HG02981 (cell line): Measurements from ENCODE around the gene ADARB2.

Experiments
- ATAC-seq: cut with Tn5 transposase; IDR thresholded peaks from one replicate; pipeline ENCODE4 v1.9.1; 2021; ENCODE audit warnings: mild to moderate bottlenecking, moderate library complexity; ENCODE audit not compliant: unreplicated experiment

Gene ADARB2

DNA sequence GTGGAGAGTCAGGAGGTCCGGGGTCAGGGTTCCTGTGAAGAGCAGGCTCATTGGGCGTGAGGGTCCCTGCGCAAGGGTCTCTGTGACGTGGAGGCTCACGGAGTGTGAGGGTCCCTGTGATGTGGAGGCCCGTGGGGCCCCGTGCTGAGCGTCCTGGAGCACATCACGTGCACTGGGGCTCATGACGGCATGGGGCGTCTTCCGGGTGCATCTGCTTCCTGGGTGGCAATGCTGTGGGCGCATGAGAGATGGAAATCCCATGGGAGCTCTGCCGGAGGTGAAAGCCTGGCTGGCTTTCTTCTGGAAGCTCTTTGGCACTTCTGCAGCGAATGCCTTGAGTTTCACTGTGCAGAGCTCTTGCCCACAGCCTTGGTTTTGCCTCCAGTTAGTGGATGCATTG is 609.7 kb downstream of the ADARB2 start:
- ATAC-seq = no peak
